ENCODE results near the gene CBY1. TPM values are rescaled to one million over a fixed set of nuclear protein-coding genes. Genes with fewer than 3 reads are reported as not detected.
A peak's percentile ranks its signal among the peaks of the same experiment; 100 is the strongest.

Gene CBY1
- total RNA-seq, 3 donors from 2014 or later = 18.1 to 21.1 (median 20.0) TPM

- Histone ChIP-seq H3K36me3 (no peaks in the 10 kb centered on the region), H3K9me3 (no peaks in the 10 kb centered on the region), H3K27me3 (no peaks in the 10 kb centered on the region), H3K4me3 (no peak overlapping the region), H3K4me1 (no peaks in the 10 kb centered on the region), H3K27ac (peak overlapping the region; percentile 34 to 54)
- peak; percentile 68 to 73 for DNase-seq (ENCODE audit: low spot score in 2 of 2)
- peak in 2 of 3 donors; percentile 16 to 22 for TF ChIP-seq POLR2AphosphoS5 (IDR thresholded peaks at IDR 0.05)
- no peak for TF ChIP-seq POLR2A (IDR thresholded peaks at IDR 0.05)
- peak; percentile 66 to 90 (median 72) for TF ChIP-seq CTCF (IDR thresholded peaks at IDR 0.05)
- intact Hi-C loops (cut with DNase I; ENCODE audit: low total_unique reads) = no loop called here
These were observed 62.0 kb downstream of the CBY1 start for GRCh38 chr22:38718414-38718813.

- Histone ChIP-seq H3K4me3 (no peak overlapping the region), H3K27ac (peak overlapping the region; percentile 34 to 54), H3K27me3 (no peaks in the 10 kb centered on the region)
These were observed 62.8 kb downstream of the CBY1 start for GRCh38 chr22:38719196-38719595.

GRCh38 chr22:38720350-38720749, 63.9 kb downstream of the CBY1 start:
- TF ChIP-seq POLR2A (IDR thresholded peaks at IDR 0.05) (no peak), POLR2AphosphoS5 (IDR thresholded peaks at IDR 0.05) (no peak), CTCF (IDR thresholded peaks at IDR 0.05) (no peak)
- H3K9me3 ChIP-seq = no peaks in the 10 kb centered on the region
- no peaks in the 10 kb centered on the region for H3K4me1 ChIP-seq
- no peaks in the 10 kb centered on the region for H3K27me3 ChIP-seq
- DNase-seq (ENCODE audit: low spot score in 2 of 2) = no peak
- no peak overlapping the region for H3K27ac ChIP-seq
- H3K4me3 ChIP-seq = no peak overlapping the region
- H3K36me3 ChIP-seq = no peaks in the 10 kb centered on the region
- intact Hi-C loops (cut with DNase I; ENCODE audit: low total_unique reads) = no loop called here

More at GRCh38 chr22:38719196-38719595, 62.8 kb downstream of the CBY1 start:
- Histone ChIP-seq H3K4me1 (no peaks in the 10 kb centered on the region), H3K9me3 (no peaks in the 10 kb centered on the region), H3K36me3 (no peaks in the 10 kb centered on the region)
- TF ChIP-seq POLR2A (IDR thresholded peaks at IDR 0.05) (no peak), CTCF (IDR thresholded peaks at IDR 0.05) (no peak), POLR2AphosphoS5 (IDR thresholded peaks at IDR 0.05) (no peak)
- intact Hi-C loops (cut with DNase I; ENCODE audit: low total_unique reads) = no loop called here
- DNase-seq (ENCODE audit: low spot score in 2 of 2) = no peak

- no peaks in the 10 kb centered on the region for H3K36me3 ChIP-seq
- no peak overlapping the region for H3K27ac ChIP-seq
- intact Hi-C loops (cut with DNase I; ENCODE audit: low total_unique reads) = no loop called here
- no peak overlapping the region for H3K4me3 ChIP-seq
- no peak for TF ChIP-seq POLR2AphosphoS5 (IDR thresholded peaks at IDR 0.05)
- no peak for TF ChIP-seq CTCF (IDR thresholded peaks at IDR 0.05)
- TF ChIP-seq POLR2A (IDR thresholded peaks at IDR 0.05) = no peak
- no peaks in the 10 kb centered on the region for H3K27me3 ChIP-seq
- no peaks in the 10 kb centered on the region for H3K9me3 ChIP-seq
- H3K4me1 ChIP-seq = no peaks in the 10 kb centered on the region
- DNase-seq (ENCODE audit: low spot score in 2 of 2) = peak in 1 of 2 donors; percentile 31
These were observed 65.1 kb downstream of the CBY1 start for GRCh38 chr22:38721551-38721950.

Other genes with a start within 250 kb of the CBY1 start
- gene KCNJ4, start 201.4 kb upstream of the CBY1 start, total RNA-seq = not detected
- 10 to 100 TPM in 2 of 3 donors, 1 to 10 TPM in 1; 8.9 to 18.0 (median 14.9) TPM for gene KDELR3, start 188.5 kb upstream of the CBY1 start, total RNA-seq
- gene DDX17, start 150.3 kb upstream of the CBY1 start, total RNA-seq = 1,000 to 10,000 TPM in 1 of 3 donors, 100 to 1,000 TPM in 2; 586 to 1,018 (median 961) TPM
- 1 to 10 TPM; 1.6 to 3.3 (median 2.9) TPM for gene DMC1, start 86.5 kb upstream of the CBY1 start, total RNA-seq
- gene FAM227A, start 246 bp upstream of the CBY1 start, total RNA-seq = 1 to 10 TPM in 2 of 3 donors, under 1 TPM in 1; 0.16 to 7.9 (median 6.3) TPM
- gene TOMM22, start 25.3 kb downstream of the CBY1 start, total RNA-seq = 10 to 100 TPM; 30.6 to 37.3 (median 32.8) TPM
- 10 to 100 TPM; 60.5 to 80.8 (median 61.3) TPM for gene JOSD1, start 44.3 kb downstream of the CBY1 start, total RNA-seq
- 10 to 100 TPM; 32.3 to 58.7 (median 56.9) TPM for gene GTPBP1, start 49.3 kb downstream of the CBY1 start, total RNA-seq
- gene SUN2, start 99.4 kb downstream of the CBY1 start, total RNA-seq = 100 to 1,000 TPM; 173 to 577 (median 266) TPM
- 10 to 100 TPM; 17.8 to 31.2 (median 21.3) TPM for gene DNAL4, start 137.5 kb downstream of the CBY1 start, total RNA-seq
- 1 to 10 TPM; 3.7 to 4.6 (median 4.5) TPM for gene NPTXR, start 187.4 kb downstream of the CBY1 start, total RNA-seq
- 10 to 100 TPM; 20.2 to 34.7 (median 25.9) TPM for gene CBX6, start 215.6 kb downstream of the CBY1 start, total RNA-seq

Measured in breast epithelium (tissue), 4 donors.